ENCODE data around the gene VAV2. TPM values are rescaled to one million over a fixed set of nuclear protein-coding genes. Genes with fewer than 3 reads are reported as not detected.

Gene VAV2
- total and polyA plus RNA-seq, 9 of the 15 experiments (the other 6 are each of a cell fraction or from before 2014, with no cell fraction given), result 0.01 to 2.7 (median 1.0) TPM; not detected in 1

DNA sequence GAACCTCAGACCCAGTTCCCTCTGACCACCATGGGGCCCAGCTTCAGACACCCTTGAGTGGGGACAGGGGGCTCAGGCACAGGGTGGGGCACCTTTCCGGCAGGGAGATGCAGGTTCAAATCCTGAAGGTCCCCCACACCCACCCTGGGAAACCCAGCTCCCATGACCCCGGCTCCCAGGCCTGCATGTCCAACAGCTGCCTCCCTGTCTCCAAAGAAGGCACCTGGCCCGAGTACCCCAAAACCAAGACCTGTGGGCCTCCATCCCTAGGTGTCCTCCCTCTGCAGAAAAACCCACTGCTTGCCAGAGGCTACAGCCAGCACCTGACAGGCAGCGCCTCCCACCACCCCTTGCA is 38.5 kb downstream of the VAV2 start (continued):
- TF ChIP-seq, protein P1, sequence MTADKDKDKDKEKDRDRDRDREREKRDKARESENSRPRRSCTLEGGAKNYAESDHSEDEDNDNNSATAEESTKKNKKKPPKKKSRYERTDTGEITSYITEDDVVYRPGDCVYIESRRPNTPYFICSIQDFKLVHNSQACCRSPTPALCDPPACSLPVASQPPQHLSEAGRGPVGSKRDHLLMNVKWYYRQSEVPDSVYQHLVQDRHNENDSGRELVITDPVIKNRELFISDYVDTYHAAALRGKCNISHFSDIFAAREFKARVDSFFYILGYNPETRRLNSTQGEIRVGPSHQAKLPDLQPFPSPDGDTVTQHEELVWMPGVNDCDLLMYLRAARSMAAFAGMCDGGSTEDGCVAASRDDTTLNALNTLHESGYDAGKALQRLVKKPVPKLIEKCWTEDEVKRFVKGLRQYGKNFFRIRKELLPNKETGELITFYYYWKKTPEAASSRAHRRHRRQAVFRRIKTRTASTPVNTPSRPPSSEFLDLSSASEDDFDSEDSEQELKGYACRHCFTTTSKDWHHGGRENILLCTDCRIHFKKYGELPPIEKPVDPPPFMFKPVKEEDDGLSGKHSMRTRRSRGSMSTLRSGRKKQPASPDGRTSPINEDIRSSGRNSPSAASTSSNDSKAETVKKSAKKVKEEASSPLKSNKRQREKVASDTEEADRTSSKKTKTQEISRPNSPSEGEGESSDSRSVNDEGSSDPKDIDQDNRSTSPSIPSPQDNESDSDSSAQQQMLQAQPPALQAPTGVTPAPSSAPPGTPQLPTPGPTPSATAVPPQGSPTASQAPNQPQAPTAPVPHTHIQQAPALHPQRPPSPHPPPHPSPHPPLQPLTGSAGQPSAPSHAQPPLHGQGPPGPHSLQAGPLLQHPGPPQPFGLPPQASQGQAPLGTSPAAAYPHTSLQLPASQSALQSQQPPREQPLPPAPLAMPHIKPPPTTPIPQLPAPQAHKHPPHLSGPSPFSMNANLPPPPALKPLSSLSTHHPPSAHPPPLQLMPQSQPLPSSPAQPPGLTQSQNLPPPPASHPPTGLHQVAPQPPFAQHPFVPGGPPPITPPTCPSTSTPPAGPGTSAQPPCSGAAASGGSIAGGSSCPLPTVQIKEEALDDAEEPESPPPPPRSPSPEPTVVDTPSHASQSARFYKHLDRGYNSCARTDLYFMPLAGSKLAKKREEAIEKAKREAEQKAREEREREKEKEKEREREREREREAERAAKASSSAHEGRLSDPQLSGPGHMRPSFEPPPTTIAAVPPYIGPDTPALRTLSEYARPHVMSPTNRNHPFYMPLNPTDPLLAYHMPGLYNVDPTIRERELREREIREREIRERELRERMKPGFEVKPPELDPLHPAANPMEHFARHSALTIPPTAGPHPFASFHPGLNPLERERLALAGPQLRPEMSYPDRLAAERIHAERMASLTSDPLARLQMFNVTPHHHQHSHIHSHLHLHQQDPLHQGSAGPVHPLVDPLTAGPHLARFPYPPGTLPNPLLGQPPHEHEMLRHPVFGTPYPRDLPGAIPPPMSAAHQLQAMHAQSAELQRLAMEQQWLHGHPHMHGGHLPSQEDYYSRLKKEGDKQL (CRISPR knock-in tag; IDR thresholded peaks at IDR 0.05; ENCODE audit: borderline replicate concordance), result no peak
- TF ChIP-seq ZNF174 (CRISPR knock-in tag; IDR thresholded peaks at IDR 0.05) (no peak), SMARCB1 (IDR thresholded peaks at IDR 0.05; ENCODE audit: insufficient read length, low read depth) (no peak), POLR2AphosphoS2 (IDR thresholded peaks at IDR 0.05; ENCODE audit: low read length) (no peak), XRCC4 (IDR thresholded peaks at IDR 0.05; ENCODE audit: extremely low read depth, insufficient read depth, insufficient read length) (no peak), ZNF217 (CRISPR knock-in tag; IDR thresholded peaks at IDR 0.05) (no peak), JUN (IDR thresholded peaks at IDR 0.05; ENCODE audit: borderline replicate concordance, low read depth, low read length) (no peak), JUN (CRISPR knock-in tag; IDR thresholded peaks at IDR 0.05; ENCODE audit: borderline replicate concordance) (no peak), TAF9B (IDR thresholded peaks at IDR 0.05; ENCODE audit: partially characterized antibody) (no peak), PHTF2 (CRISPR knock-in tag; IDR thresholded peaks at IDR 0.05) (no peak)
- TF ChIP-seq, protein P2, sequence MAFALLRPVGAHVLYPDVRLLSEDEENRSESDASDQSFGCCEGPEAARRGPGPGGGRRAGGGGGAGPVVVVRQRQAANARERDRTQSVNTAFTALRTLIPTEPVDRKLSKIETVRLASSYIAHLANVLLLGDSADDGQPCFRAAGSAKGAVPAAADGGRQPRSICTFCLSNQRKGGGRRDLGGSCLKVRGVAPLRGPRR (CRISPR knock-in tag; IDR thresholded peaks at IDR 0.05), result no peak
- TF ChIP-seq, protein P3, sequence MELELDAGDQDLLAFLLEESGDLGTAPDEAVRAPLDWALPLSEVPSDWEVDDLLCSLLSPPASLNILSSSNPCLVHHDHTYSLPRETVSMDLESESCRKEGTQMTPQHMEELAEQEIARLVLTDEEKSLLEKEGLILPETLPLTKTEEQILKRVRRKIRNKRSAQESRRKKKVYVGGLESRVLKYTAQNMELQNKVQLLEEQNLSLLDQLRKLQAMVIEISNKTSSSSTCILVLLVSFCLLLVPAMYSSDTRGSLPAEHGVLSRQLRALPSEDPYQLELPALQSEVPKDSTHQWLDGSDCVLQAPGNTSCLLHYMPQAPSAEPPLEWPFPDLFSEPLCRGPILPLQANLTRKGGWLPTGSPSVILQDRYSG (tag; conservative IDR thresholded peaks at IDR 0.05; ENCODE audit: low read depth), result no peak
- TF ChIP-seq, protein P4, sequence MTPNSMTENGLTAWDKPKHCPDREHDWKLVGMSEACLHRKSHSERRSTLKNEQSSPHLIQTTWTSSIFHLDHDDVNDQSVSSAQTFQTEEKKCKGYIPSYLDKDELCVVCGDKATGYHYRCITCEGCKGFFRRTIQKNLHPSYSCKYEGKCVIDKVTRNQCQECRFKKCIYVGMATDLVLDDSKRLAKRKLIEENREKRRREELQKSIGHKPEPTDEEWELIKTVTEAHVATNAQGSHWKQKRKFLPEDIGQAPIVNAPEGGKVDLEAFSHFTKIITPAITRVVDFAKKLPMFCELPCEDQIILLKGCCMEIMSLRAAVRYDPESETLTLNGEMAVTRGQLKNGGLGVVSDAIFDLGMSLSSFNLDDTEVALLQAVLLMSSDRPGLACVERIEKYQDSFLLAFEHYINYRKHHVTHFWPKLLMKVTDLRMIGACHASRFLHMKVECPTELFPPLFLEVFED (CRISPR knock-in tag; conservative IDR thresholded peaks at IDR 0.05), result no peak
- TF ChIP-seq, protein P5, sequence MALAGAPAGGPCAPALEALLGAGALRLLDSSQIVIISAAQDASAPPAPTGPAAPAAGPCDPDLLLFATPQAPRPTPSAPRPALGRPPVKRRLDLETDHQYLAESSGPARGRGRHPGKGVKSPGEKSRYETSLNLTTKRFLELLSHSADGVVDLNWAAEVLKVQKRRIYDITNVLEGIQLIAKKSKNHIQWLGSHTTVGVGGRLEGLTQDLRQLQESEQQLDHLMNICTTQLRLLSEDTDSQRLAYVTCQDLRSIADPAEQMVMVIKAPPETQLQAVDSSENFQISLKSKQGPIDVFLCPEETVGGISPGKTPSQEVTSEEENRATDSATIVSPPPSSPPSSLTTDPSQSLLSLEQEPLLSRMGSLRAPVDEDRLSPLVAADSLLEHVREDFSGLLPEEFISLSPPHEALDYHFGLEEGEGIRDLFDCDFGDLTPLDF (CRISPR knock-in tag; IDR thresholded peaks at IDR 0.05), result no peak

Data from K562 (cell line).